Vagina (tissue), 2 donors: ENCODE results near the gene UFD1. TPM values are rescaled to one million over a fixed set of nuclear protein-coding genes. Genes with fewer than 3 reads are reported as not detected.

ENCODE experiments used
- DNase-seq, 2 donors: peaks; one replicate each; pipeline ENCODE4 v3.0.0-alpha.2; 2017; ENCODE audit errors: extremely low spot score in 2 of 2
- H3K27ac ChIP-seq: fragments of 200-600 bp; sonication (generic); one replicate; pipeline ENCODE4 v1.5.1; 2019
- H3K27me3 ChIP-seq: fragments of 200-600 bp; sonication (generic); one replicate; pipeline ENCODE4 v1.5.1; 2019
- H3K36me3 ChIP-seq, 2 donors: fragments of 200-600 bp; sonication (generic); one replicate each; pipeline ENCODE4 v1.5.1; 2017 to 2019
- H3K4me1 ChIP-seq: fragments of 200-600 bp; sonication (generic); one replicate; pipeline ENCODE4 v1.5.1; 2019
- H3K4me3 ChIP-seq, 2 donors: fragments of 200-600 bp; sonication (generic); 1 replicate in 1 of 2; 2 replicates in 1 of 2; pipeline ENCODE4 v1.5.1; 2016 to 2019
- H3K9me3 ChIP-seq: fragments of 200-600 bp; sonication (generic); one replicate; pipeline ENCODE4 v1.5.1; 2019
- CTCF ChIP-seq, 3 experiments: fragments of 450-650 bp in 2 of 3; fragments of 200-600 bp in 1 of 3; sonication (generic) in 1 of 3; IDR thresholded peaks; one replicate each; pipeline ENCODE4 v1.5.1; 2017 to 2019; ENCODE audit warnings: antibody characterized with exemption in 3 of 3, mild to moderate bottlenecking in 2 of 3, moderate library complexity in 2 of 3
- POLR2A ChIP-seq, 2 donors: fragments of 450-650 bp; IDR thresholded peaks; one replicate each; pipeline ENCODE4 v1.6.1; 2017; ENCODE audit warnings: antibody characterized with exemption in 2 of 2, mild to moderate bottlenecking in 2 of 2, moderate library complexity in 2 of 2
- POLR2AphosphoS5 ChIP-seq, 2 donors: sonication (generic); formaldehyde crosslinking; IDR thresholded peaks; one replicate each; pipeline ENCODE4 v1.9.0; 2017; ENCODE audit warnings: antibody characterized with exemption in 2 of 2, mild to moderate bottlenecking in 2 of 2, low read depth in 1 of 2; ENCODE audit not compliant: insufficient read depth in 1 of 2
- intact Hi-C: fragments of 100-400 bp; cut with DNase I; formaldehyde crosslinking; loops from one replicate; pipeline ENCODE4 v1.15.1; 2023
- total RNA-seq: library from RNA; depleted of rRNA; stranded (reverse); fragments of >200 nt; gene quantifications from one replicate; pipeline ENCODE4 v1.2.3, GENCODE V29; 2016

The UFD1 gene
- total RNA-seq, 1 donor from 2014 or later: 66.8 TPM

- Histone ChIP-seq H3K4me1 (no peaks in the 10 kb centered on the region), H3K9me3 (no peaks in the 10 kb centered on the region), H3K27me3 (no peaks in the 10 kb centered on the region), H3K27ac (no peak overlapping the region), H3K4me3 (no peak overlapping the region), H3K36me3 (peaks cover 0 to 43% of the 10 kb centered on the region in 2 donors)
- no peak for DNase-seq
- intact Hi-C loops: no loop called here
- TF ChIP-seq CTCF (IDR thresholded peaks at IDR 0.05) (no peak), POLR2A (IDR thresholded peaks at IDR 0.05) (no peak), POLR2AphosphoS5 (IDR thresholded peaks at IDR 0.05; ENCODE audit: insufficient read depth in 1 of 2, low read depth in 1 of 2) (no peak)
Observed at GRCh38 chr22:19405652-19406051, 73.3 kb downstream of the UFD1 start.

- no peak for TF ChIP-seq CTCF (IDR thresholded peaks at IDR 0.05)
- no peak for TF ChIP-seq POLR2A (IDR thresholded peaks at IDR 0.05)
- TF ChIP-seq POLR2AphosphoS5 (IDR thresholded peaks at IDR 0.05; ENCODE audit: insufficient read depth in 1 of 2, low read depth in 1 of 2): no peak
- H3K36me3 ChIP-seq: peaks cover 0 to 38% of the 10 kb centered on the region in 2 donors
- no peak overlapping the region for H3K4me3 ChIP-seq
- H3K27me3 ChIP-seq: no peaks in the 10 kb centered on the region
- H3K27ac ChIP-seq: no peak overlapping the region
- no peaks in the 10 kb centered on the region for H3K9me3 ChIP-seq
- intact Hi-C loops: no loop called here
- H3K4me1 ChIP-seq: no peaks in the 10 kb centered on the region
- DNase-seq: no peak
Observed at GRCh38 chr22:19405133-19405532, 73.9 kb downstream of the UFD1 start.

- Histone ChIP-seq H3K27me3 (no peaks in the 10 kb centered on the region), H3K9me3 (no peaks in the 10 kb centered on the region), H3K36me3 (peaks cover 0 to 33% of the 10 kb centered on the region in 2 donors), H3K27ac (no peak overlapping the region), H3K4me3 (no peak overlapping the region), H3K4me1 (no peaks in the 10 kb centered on the region)
- no peak for TF ChIP-seq POLR2A (IDR thresholded peaks at IDR 0.05)
- TF ChIP-seq CTCF (IDR thresholded peaks at IDR 0.05): no peak
- no peak for TF ChIP-seq POLR2AphosphoS5 (IDR thresholded peaks at IDR 0.05; ENCODE audit: insufficient read depth in 1 of 2, low read depth in 1 of 2)
- DNase-seq: no peak
- intact Hi-C loops: no loop called here
Observed at GRCh38 chr22:19404676-19405075, 74.3 kb downstream of the UFD1 start.

GRCh38 chr22:19402642-19403191 is 76.3 kb downstream of the UFD1 start:
- intact Hi-C loops: no loop called here
- no peaks in the 10 kb centered on the region for H3K9me3 ChIP-seq
- no peak overlapping the region for H3K4me3 ChIP-seq
- no peak for TF ChIP-seq POLR2AphosphoS5 (IDR thresholded peaks at IDR 0.05; ENCODE audit: insufficient read depth in 1 of 2, low read depth in 1 of 2)
- no peak for TF ChIP-seq POLR2A (IDR thresholded peaks at IDR 0.05)
- TF ChIP-seq CTCF (IDR thresholded peaks at IDR 0.05): no peak
- no peaks in the 10 kb centered on the region for H3K4me1 ChIP-seq
- H3K27ac ChIP-seq: no peak overlapping the region
- DNase-seq: no peak
- no peaks in the 10 kb centered on the region for H3K27me3 ChIP-seq
- peaks cover 0 to 26% of the 10 kb centered on the region in 2 donors for H3K36me3 ChIP-seq

- TF ChIP-seq POLR2A (IDR thresholded peaks at IDR 0.05) (no peak), CTCF (IDR thresholded peaks at IDR 0.05) (no peak), POLR2AphosphoS5 (IDR thresholded peaks at IDR 0.05; ENCODE audit: insufficient read depth in 1 of 2, low read depth in 1 of 2) (no peak)
- intact Hi-C loops: no loop called here
- Histone ChIP-seq H3K9me3 (no peaks in the 10 kb centered on the region), H3K4me1 (no peaks in the 10 kb centered on the region), H3K4me3 (no peak overlapping the region), H3K27me3 (no peaks in the 10 kb centered on the region), H3K36me3 (peaks cover 0 to 29% of the 10 kb centered on the region in 2 donors), H3K27ac (no peak overlapping the region)
- no peak for DNase-seq
Observed at GRCh38 chr22:19401483-19401882, 77.5 kb downstream of the UFD1 start.
